ENCODE results near the gene HCFC1. TPM values are rescaled to one million over a fixed set of nuclear protein-coding genes. Genes with fewer than 3 reads are reported as not detected.
"Not testable (repeated sequence)": the region's sequence is repeated elsewhere in the genome, so short reads cannot be mapped to it uniquely, and the experiment has no call there.

HCFC1 gene
- total RNA-seq, 1 experiment from 2014 or later, result 95.6 TPM

DNA sequence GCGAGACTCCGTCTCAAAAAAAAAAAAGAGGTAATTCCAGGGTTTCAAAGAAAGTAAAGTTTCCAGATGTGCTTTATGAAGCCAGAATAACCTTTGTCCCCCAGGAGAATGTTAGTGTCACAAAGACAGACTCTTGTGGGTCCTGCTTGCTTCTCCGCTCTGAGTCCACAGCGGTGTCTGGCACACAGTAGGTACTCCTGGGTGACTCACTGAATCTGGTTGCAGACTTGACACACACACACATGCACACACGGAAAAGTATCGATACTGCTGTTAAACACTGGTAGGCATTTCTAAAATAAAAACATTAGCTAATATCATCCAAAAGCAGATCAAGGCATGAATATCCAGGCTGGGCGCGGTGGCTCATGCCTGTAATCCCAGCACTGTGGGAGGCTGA lies 23.9 kb upstream of the HCFC1 start:
- BruUV-seq (replicated peaks), result no TSS peak
- Mint-ChIP-seq H3K27ac (ENCODE audit: unreplicated experiment) (no peak overlapping the region), H3K4me3 (ENCODE audit: unreplicated experiment) (no peak overlapping the region), H3K9me3 (ENCODE audit: unreplicated experiment) (no peaks in the 10 kb centered on the region), H3K27me3 (ENCODE audit: insufficient read depth, unreplicated experiment) (no peaks in the 10 kb centered on the region), H3K4me1 (ENCODE audit: low read depth, unreplicated experiment) (no peaks in the 10 kb centered on the region), H3K36me3 (ENCODE audit: insufficient read depth, unreplicated experiment) (no peaks in the 10 kb centered on the region)
- intact Hi-C loops (cut with micrococcal nuclease; ENCODE audit: unreplicated experiment), result no loop called here
- Histone ChIP-seq H3K9me3 (no peaks in the 10 kb centered on the region), H3K27me3 (replicated peaks; ENCODE audit: control insufficient read depth, insufficient read depth, low read length) (no peaks in the 10 kb centered on the region), H3K4me3 (ENCODE audit: low read depth, low read length) (no peak overlapping the region), H3K4me1 (no peaks in the 10 kb centered on the region), H3K36me3 (ENCODE audit: control insufficient read depth, insufficient read depth, low read length) (no peaks in the 10 kb centered on the region)
- TF ChIP-seq, protein P1, sequence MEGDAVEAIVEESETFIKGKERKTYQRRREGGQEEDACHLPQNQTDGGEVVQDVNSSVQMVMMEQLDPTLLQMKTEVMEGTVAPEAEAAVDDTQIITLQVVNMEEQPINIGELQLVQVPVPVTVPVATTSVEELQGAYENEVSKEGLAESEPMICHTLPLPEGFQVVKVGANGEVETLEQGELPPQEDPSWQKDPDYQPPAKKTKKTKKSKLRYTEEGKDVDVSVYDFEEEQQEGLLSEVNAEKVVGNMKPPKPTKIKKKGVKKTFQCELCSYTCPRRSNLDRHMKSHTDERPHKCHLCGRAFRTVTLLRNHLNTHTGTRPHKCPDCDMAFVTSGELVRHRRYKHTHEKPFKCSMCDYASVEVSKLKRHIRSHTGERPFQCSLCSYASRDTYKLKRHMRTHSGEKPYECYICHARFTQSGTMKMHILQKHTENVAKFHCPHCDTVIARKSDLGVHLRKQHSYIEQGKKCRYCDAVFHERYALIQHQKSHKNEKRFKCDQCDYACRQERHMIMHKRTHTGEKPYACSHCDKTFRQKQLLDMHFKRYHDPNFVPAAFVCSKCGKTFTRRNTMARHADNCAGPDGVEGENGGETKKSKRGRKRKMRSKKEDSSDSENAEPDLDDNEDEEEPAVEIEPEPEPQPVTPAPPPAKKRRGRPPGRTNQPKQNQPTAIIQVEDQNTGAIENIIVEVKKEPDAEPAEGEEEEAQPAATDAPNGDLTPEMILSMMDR (IDR thresholded peaks at IDR 0.05; ENCODE audit: insufficient read depth in 1 of 2, low read depth in 1 of 2, low read length in 1 of 2, severe bottlenecking in 1 of 2, unreplicated experiment in 1 of 2), result no peak
- ChIA-PET POLR2A (no interaction called here), CTCF (no interaction called here)
- DNase-seq, result no peak

DNA sequence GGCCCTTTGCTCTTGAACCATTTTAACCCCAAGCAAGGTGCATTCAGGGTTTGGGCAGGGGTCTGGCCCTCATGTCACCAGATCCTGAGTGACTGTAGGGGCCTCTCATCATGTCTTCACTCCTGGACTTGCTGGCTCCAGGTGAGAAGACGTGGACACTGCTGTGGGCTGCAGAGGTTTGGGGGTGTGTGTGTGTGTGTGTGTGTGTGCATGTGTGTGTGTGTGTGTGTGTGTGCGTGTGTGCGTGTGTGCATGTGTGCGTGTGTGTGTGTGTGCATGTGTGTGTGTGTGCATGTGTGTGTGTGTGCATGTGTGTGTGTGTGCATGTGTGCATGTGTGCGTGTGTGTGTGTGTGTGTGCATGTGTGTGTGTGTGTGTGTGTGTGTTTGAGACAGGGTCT lies 22.8 kb upstream of the HCFC1 start:
- H3K36me3 Mint-ChIP-seq (ENCODE audit: insufficient read depth, unreplicated experiment); H3K9me3 Mint-ChIP-seq (ENCODE audit: unreplicated experiment); H3K9me3 ChIP-seq; BruUV-seq (replicated peaks); H3K4me1 Mint-ChIP-seq (ENCODE audit: low read depth, unreplicated experiment); DNase-seq; H3K36me3 ChIP-seq (ENCODE audit: control insufficient read depth, insufficient read depth, low read length); H3K27ac Mint-ChIP-seq (ENCODE audit: unreplicated experiment); H3K4me3 Mint-ChIP-seq (ENCODE audit: unreplicated experiment); POLR2A ChIA-PET; intact Hi-C loops (cut with micrococcal nuclease; ENCODE audit: unreplicated experiment); H3K27me3 Mint-ChIP-seq (ENCODE audit: insufficient read depth, unreplicated experiment); H3K4me1 ChIP-seq; H3K27me3 ChIP-seq (replicated peaks; ENCODE audit: control insufficient read depth, insufficient read depth, low read length); CTCF ChIA-PET; H3K4me3 ChIP-seq (ENCODE audit: low read depth, low read length): not testable (repeated sequence)

DNA sequence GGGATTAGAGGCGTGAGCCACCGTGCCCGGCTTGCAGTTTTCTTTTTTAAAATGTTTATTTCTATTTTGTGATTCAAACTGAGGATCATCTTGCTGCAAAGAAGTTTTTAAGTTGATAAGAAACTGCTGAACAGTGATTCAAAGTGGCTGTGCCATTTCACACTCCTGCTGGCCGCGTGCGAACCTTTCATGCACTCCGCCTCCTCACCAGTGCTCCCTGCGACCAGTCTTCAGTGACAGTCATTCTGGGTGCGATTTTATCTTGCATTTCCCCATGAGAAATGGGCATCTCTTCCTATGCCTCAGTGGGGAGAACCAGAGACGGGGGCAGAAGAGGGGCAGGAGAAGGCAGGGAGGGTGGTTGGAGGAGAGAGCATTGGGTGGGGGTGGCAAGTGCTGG lies 22.4 kb upstream of the HCFC1 start:
- ChIA-PET CTCF (no interaction called here), POLR2A (no interaction called here)
- TF ChIP-seq, protein P1 (IDR thresholded peaks at IDR 0.05; ENCODE audit: insufficient read depth in 1 of 2, low read depth in 1 of 2, low read length in 1 of 2, severe bottlenecking in 1 of 2, unreplicated experiment in 1 of 2), result no peak
- Histone ChIP-seq H3K9me3 (no peaks in the 10 kb centered on the region), H3K4me1 (no peaks in the 10 kb centered on the region), H3K4me3 (ENCODE audit: low read depth, low read length) (no peak overlapping the region), H3K27me3 (replicated peaks; ENCODE audit: control insufficient read depth, insufficient read depth, low read length) (no peaks in the 10 kb centered on the region), H3K36me3 (ENCODE audit: control insufficient read depth, insufficient read depth, low read length) (no peaks in the 10 kb centered on the region)
- H3K27me3 Mint-ChIP-seq (ENCODE audit: insufficient read depth, unreplicated experiment), result no peaks in the 10 kb centered on the region
- no peaks in the 10 kb centered on the region for H3K36me3 Mint-ChIP-seq (ENCODE audit: insufficient read depth, unreplicated experiment)
- no peak for DNase-seq
- intact Hi-C loops (cut with micrococcal nuclease; ENCODE audit: unreplicated experiment), result no loop called here
- no peak overlapping the region for H3K27ac Mint-ChIP-seq (ENCODE audit: unreplicated experiment)
- H3K4me1 Mint-ChIP-seq (ENCODE audit: low read depth, unreplicated experiment), result no peaks in the 10 kb centered on the region
- no peak overlapping the region for H3K4me3 Mint-ChIP-seq (ENCODE audit: unreplicated experiment)
- no peaks in the 10 kb centered on the region for H3K9me3 Mint-ChIP-seq (ENCODE audit: unreplicated experiment)
- no TSS peak for BruUV-seq (replicated peaks)

DNA sequence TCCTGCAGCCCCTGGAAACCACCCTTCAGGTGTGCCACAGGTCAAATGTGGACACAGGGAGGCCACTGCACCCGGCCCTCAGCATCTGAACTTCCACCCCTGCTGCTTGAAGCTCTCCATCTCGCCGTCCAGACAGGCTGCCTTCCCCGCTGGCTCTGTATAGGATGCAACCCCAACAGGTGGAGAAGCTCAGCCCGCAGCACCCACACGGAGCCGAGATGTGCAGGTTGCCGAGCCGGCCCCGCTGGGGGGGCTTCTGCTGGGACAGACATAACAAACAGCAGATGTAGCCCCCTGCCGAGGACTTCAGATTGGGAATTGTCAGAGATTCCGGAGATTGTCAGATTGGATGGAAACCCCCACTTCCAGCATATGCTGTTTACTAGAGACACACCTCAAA lies 21.5 kb upstream of the HCFC1 start:
- Mint-ChIP-seq H3K27me3 (ENCODE audit: insufficient read depth, unreplicated experiment) (no peaks in the 10 kb centered on the region), H3K9me3 (ENCODE audit: unreplicated experiment) (no peaks in the 10 kb centered on the region), H3K27ac (ENCODE audit: unreplicated experiment) (no peak overlapping the region), H3K4me1 (ENCODE audit: low read depth, unreplicated experiment) (no peaks in the 10 kb centered on the region), H3K4me3 (ENCODE audit: unreplicated experiment) (no peak overlapping the region), H3K36me3 (ENCODE audit: insufficient read depth, unreplicated experiment) (no peaks in the 10 kb centered on the region)
- CTCF ChIA-PET, result no interaction called here
- no TSS peak for BruUV-seq (replicated peaks)
- DNase-seq, result no peak
- Histone ChIP-seq H3K27me3 (replicated peaks; ENCODE audit: control insufficient read depth, insufficient read depth, low read length) (no peaks in the 10 kb centered on the region), H3K4me1 (no peaks in the 10 kb centered on the region), H3K36me3 (ENCODE audit: control insufficient read depth, insufficient read depth, low read length) (no peaks in the 10 kb centered on the region), H3K4me3 (ENCODE audit: low read depth, low read length) (no peak overlapping the region), H3K9me3 (no peaks in the 10 kb centered on the region)
- TF ChIP-seq, protein P1 (IDR thresholded peaks at IDR 0.05; ENCODE audit: insufficient read depth in 1 of 2, low read depth in 1 of 2, low read length in 1 of 2, severe bottlenecking in 1 of 2, unreplicated experiment in 1 of 2), result no peak
- intact Hi-C loops (cut with micrococcal nuclease; ENCODE audit: unreplicated experiment), result no loop called here
- POLR2A ChIA-PET, result no interaction called here
